OCI-LY3 (cell line): Measurements from ENCODE around the gene MB21D2.

ENCODE experiments used
- H2AFZ ChIP-seq: fragments of 200-600, 300-600 bp; shearing (Covaris generic); 2 replicates; pipeline ENCODE4 v1.6.0; 2014; ENCODE audit warnings: antibody characterized with exemption, low read depth, low read length
- H3K27ac ChIP-seq: fragments of 200-600, 300-600 bp; sonication (generic); 2 replicates; pipeline ENCODE4 v1.5.1; 2014; ENCODE audit warnings: mild to moderate bottlenecking, low read length, moderate library complexity, mixed read lengths
- H3K27me3 ChIP-seq: fragments of 200-600, 300-600 bp; sonication (generic); 2 replicates; pipeline ENCODE4 v1.6.1; 2014; ENCODE audit warnings: low read depth, low read length, mixed read lengths
- H3K36me3 ChIP-seq: fragments of 200-600, 300-600 bp; sonication (generic); replicated peaks from 2 replicates; pipeline ENCODE3; 2014; ENCODE audit warnings: low read depth, low read length, mixed read lengths
- H3K4me1 ChIP-seq: fragments of 300-600, 200-600 bp; sonication (generic); 2 replicates; pipeline ENCODE4 v1.6.1; 2014; ENCODE audit warnings: low read length, mixed read lengths
- H3K4me2 ChIP-seq: fragments of 200-600, 300-600 bp; sonication (generic); 2 replicates; pipeline ENCODE4 v1.6.1; 2014; ENCODE audit warnings: low read length, mixed read lengths
- H3K4me3 ChIP-seq: fragments of 300-600, 200-600 bp; sonication (generic); 2 replicates; pipeline ENCODE4 v1.5.1; 2014; ENCODE audit warnings: antibody characterized with exemption, mild to moderate bottlenecking, low read length, moderate library complexity
- H3K79me2 ChIP-seq: fragments of 300-600, 200-600 bp; shearing (Covaris generic); 2 replicates; pipeline ENCODE4 v1.6.1; 2014; ENCODE audit warnings: mild to moderate bottlenecking, low read length, mixed read lengths
- H3K9ac ChIP-seq: fragments of 300-600, 200-600 bp; shearing (Covaris generic); 2 replicates; pipeline ENCODE4 v1.6.0; 2014; ENCODE audit warnings: mild to moderate bottlenecking, low read length, moderate library complexity
- H3K9me3 ChIP-seq: fragments of 200-600, 300-600 bp; shearing (Covaris generic); 2 replicates; pipeline ENCODE4 v1.6.1; 2014; ENCODE audit warnings: low read length, mixed read lengths; ENCODE audit not compliant: insufficient read depth
- H4K20me1 ChIP-seq: fragments of 200-600, 300-600 bp; sonication (generic); 2 replicates; pipeline ENCODE4 v1.6.1; 2016; ENCODE audit warnings: low read length, mixed read lengths; ENCODE audit not compliant: insufficient read depth
- CTCF ChIP-seq: fragments of 200-600, 300-600 bp; sonication (generic); IDR thresholded peaks from 2 replicates; pipeline ENCODE4 v1.5.1; 2014; ENCODE audit warnings: antibody characterized with exemption, low read length, low read depth
- EZH2phosphoT487 ChIP-seq: fragments of 200-600 bp; shearing (Covaris generic); IDR thresholded peaks from 2 replicates; pipeline ENCODE4 v1.6.1; 2018; ENCODE audit warnings: antibody characterized with exemption, mixed run types, low read depth

The MB21D2 gene

GRCh38 chr3:192957441-192958021, 39.9 kb upstream of the MB21D2 start:
- H4K20me1 ChIP-seq = no peaks in the 10 kb centered on the region
- no peak overlapping the region for H3K4me3 ChIP-seq
- H3K27me3 ChIP-seq = no peaks in the 10 kb centered on the region
- H3K9me3 ChIP-seq = no peaks in the 10 kb centered on the region
- no peaks in the 10 kb centered on the region for H3K79me2 ChIP-seq
- no peaks in the 10 kb centered on the region for H3K4me1 ChIP-seq
- H3K27ac ChIP-seq = no peak overlapping the region
- TF ChIP-seq EZH2phosphoT487 (no peak), CTCF (no peak)
- H3K36me3 ChIP-seq = no peaks in the 10 kb centered on the region
- no peak overlapping the region for H3K9ac ChIP-seq
- no peak overlapping the region for H3K4me2 ChIP-seq
- no peak overlapping the region for H2AFZ ChIP-seq

- Histone ChIP-seq H3K79me2 (no peaks in the 10 kb centered on the region), H3K4me1 (no peaks in the 10 kb centered on the region), H3K27ac (no peak overlapping the region), H3K4me3 (no peak overlapping the region), H3K36me3 (no peaks in the 10 kb centered on the region), H3K4me2 (no peak overlapping the region), H4K20me1 (no peaks in the 10 kb centered on the region), H3K27me3 (no peaks in the 10 kb centered on the region), H2AFZ (no peak overlapping the region), H3K9me3 (no peaks in the 10 kb centered on the region), H3K9ac (no peak overlapping the region)
- TF ChIP-seq EZH2phosphoT487 (no peak), CTCF (no peak)
These were observed 36.3 kb upstream of the MB21D2 start for GRCh38 chr3:192953926-192954325.

DNA sequence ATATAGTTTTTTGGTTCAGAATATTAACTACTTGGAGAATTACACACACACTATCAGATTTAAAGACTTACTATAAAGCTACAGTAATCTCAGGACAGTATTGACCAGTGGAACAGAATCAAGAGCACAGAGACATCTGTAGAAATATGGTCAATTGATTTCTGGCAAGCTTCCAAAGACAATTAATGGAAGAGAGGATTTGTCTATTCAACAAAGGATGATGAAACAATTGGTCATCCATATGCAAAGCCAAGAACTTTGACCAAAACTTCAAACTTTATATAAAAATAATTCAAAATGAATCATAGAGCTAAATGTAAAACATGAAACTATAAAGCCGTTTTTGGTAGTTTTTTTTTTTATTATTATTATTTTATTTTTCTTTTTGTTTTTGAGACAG, 29.8 kb upstream of the MB21D2 start:
- no peaks in the 10 kb centered on the region for H3K4me1 ChIP-seq
- H3K9ac ChIP-seq = no peak overlapping the region
- TF ChIP-seq CTCF (no peak), EZH2phosphoT487 (no peak)
- no peak overlapping the region for H3K4me3 ChIP-seq
- no peaks in the 10 kb centered on the region for H3K9me3 ChIP-seq
- no peaks in the 10 kb centered on the region for H3K36me3 ChIP-seq
- no peak overlapping the region for H2AFZ ChIP-seq
- no peak overlapping the region for H3K4me2 ChIP-seq
- no peaks in the 10 kb centered on the region for H3K79me2 ChIP-seq
- no peaks in the 10 kb centered on the region for H4K20me1 ChIP-seq
- H3K27ac ChIP-seq = no peak overlapping the region
- no peaks in the 10 kb centered on the region for H3K27me3 ChIP-seq

- Histone ChIP-seq H3K4me3 (no peak overlapping the region), H2AFZ (no peak overlapping the region), H3K36me3 (no peaks in the 10 kb centered on the region), H3K79me2 (no peaks in the 10 kb centered on the region), H3K9ac (no peak overlapping the region), H4K20me1 (no peaks in the 10 kb centered on the region), H3K27ac (no peak overlapping the region), H3K27me3 (no peaks in the 10 kb centered on the region), H3K4me1 (no peaks in the 10 kb centered on the region), H3K4me2 (no peak overlapping the region), H3K9me3 (no peaks in the 10 kb centered on the region)
- TF ChIP-seq EZH2phosphoT487 = no peak
- no peak for TF ChIP-seq CTCF
These were observed 25.7 kb upstream of the MB21D2 start for GRCh38 chr3:192943393-192943792.
